Liver (tissue), 3 donors: ENCODE measurements around the gene CUBN.

Source experiments
- CTCF ChIP-seq: fragments of 150-350 bp; IDR thresholded peaks from 2 replicates; pipeline ENCODE4 v1.5.1; 2017; ENCODE audit warnings: improper control_type of control experiment, low read depth, low read length; ENCODE audit not compliant: missing input control
- EGR1 ChIP-seq, 2 donors: IDR thresholded peaks; 2 replicates each; pipeline ENCODE4 v1.6.1; 2016 to 2018; ENCODE audit warnings: antibody characterized with exemption in 2 of 2, low read depth in 2 of 2
- GABPA ChIP-seq, 2 donors: IDR thresholded peaks in 1 of 2; conservative IDR thresholded peaks in 1 of 2; 2 replicates each; pipeline ENCODE4 v1.6.1; 2016; ENCODE audit warnings: antibody characterized with exemption in 2 of 2, mild to moderate bottlenecking in 1 of 2, moderate library complexity in 1 of 2
- SP1 ChIP-seq: IDR thresholded peaks from 2 replicates; pipeline ENCODE4 v1.6.1; 2018; ENCODE audit warnings: antibody characterized with exemption, mild to moderate bottlenecking
- donor health status: healthy.
- donor health status: healthy.

- no peak for TF ChIP-seq CTCF
- TF ChIP-seq EGR1 (IDR thresholded peaks at IDR 0.05; ENCODE audit: low read depth in 2 of 2), result no peak
- no peak for TF ChIP-seq SP1
- no peak for TF ChIP-seq GABPA (IDR thresholded peaks at IDR 0.05 in 1 of 2, conservative IDR thresholded peaks at IDR 0.05 in 1 of 2)
Measured at GRCh38 chr10:17064435-17064834, 65.2 kb downstream of the CUBN start.
